Gastrocnemius medialis (tissue), 4 donors: ENCODE results near the gene COG1. TPM values are rescaled to one million over a fixed set of nuclear protein-coding genes. Genes with fewer than 3 reads are reported as not detected.

Experiments used
- ATAC-seq, 2 donors: fragments of 150-250 bp; one replicate each; pipeline ENCODE4 v1.9.1; 2016
- DNase-seq, 2 donors: peaks; one replicate each; pipeline ENCODE4 v3.0.0-alpha.2; 2019
- H3K27ac ChIP-seq, 4 donors: fragments of 200-600 bp; sonication (generic); 1 replicate in 1 of 4; 2 replicates in 3 of 4; pipeline ENCODE4 v1.5.1; 2016 to 2018; ENCODE audit warnings: mild to moderate bottlenecking in 2 of 4, moderate library complexity in 1 of 4
- H3K27me3 ChIP-seq, 3 donors: fragments of 200-600 bp; sonication (generic) in 2 of 3; 1 replicate in 1 of 3; 2 replicates in 2 of 3; pipeline versions ENCODE4 v1.5.1 to v1.6.0; 2016 to 2019; ENCODE audit warnings: mild to moderate bottlenecking in 1 of 3, moderate library complexity in 1 of 3
- H3K36me3 ChIP-seq, 2 donors: fragments of 200-600 bp; sonication (generic) in 1 of 2; one replicate each; pipeline ENCODE4 v1.5.1; 2017 to 2018
- H3K4me1 ChIP-seq, 2 donors: fragments of 200-600 bp; sonication (generic) in 1 of 2; one replicate each; pipeline ENCODE4 v1.5.1; 2016 to 2017; ENCODE audit warnings: mild to moderate bottlenecking in 2 of 2
- H3K4me3 ChIP-seq, 4 donors: fragments of 200-600 bp; sonication (generic) in 3 of 4; 1 replicate in 1 of 4; 2 replicates in 3 of 4; pipeline ENCODE4 v1.5.1; 2016 to 2019; ENCODE audit warnings: mild to moderate bottlenecking in 2 of 4
- H3K9me3 ChIP-seq, 3 donors: fragments of 200-600 bp; sonication (generic) in 2 of 3; 1 replicate in 1 of 3; 2 replicates in 2 of 3; pipeline ENCODE4 v1.5.1; 2016 to 2019
- CTCF ChIP-seq, 5 experiments: fragments of 450-650 bp in 3 of 5; fragments of 200-600 bp in 2 of 5; sonication (generic) in 2 of 5; IDR thresholded peaks in 4 of 5; conservative IDR thresholded peaks in 1 of 5; 1 replicate in 4 of 5; 2 replicates in 1 of 5; pipeline ENCODE4 v1.5.1; 2016 to 2019; ENCODE audit warnings: antibody characterized with exemption in 5 of 5, mild to moderate bottlenecking in 3 of 5, moderate library complexity in 3 of 5
- POLR2A ChIP-seq, 2 donors: fragments of 450-650 bp; IDR thresholded peaks; one replicate each; pipeline ENCODE4 v1.6.1; 2017; ENCODE audit warnings: antibody characterized with exemption in 2 of 2, mild to moderate bottlenecking in 2 of 2, moderate library complexity in 2 of 2
- in situ Hi-C, 4 donors: fragments of 200-750 bp; cut with MboI; loops; one replicate each; pipeline versions ENCODE4 v1.15.0 to v1.8.0; 2017; ENCODE audit warnings: low sequenced_read_pairs in 4 of 4
- intact Hi-C: fragments of 100-400 bp; cut with DNase I; formaldehyde crosslinking; loops from one replicate; pipeline ENCODE4 v1.15.1; 2023; ENCODE audit warnings: low total_unique reads
- total RNA-seq, 4 donors: library from RNA; depleted of rRNA; stranded (reverse); fragments of >200 nt; gene quantifications; one replicate each; pipeline versions ENCODE4 v1.1.0 to v1.2.3, GENCODE V29; 2016

COG1 gene
- total RNA-seq, 4 donors from 2014 or later: 21.2 to 34.7 (median 26.7) TPM

GRCh38 chr17:73224663-73225305 is 31.9 kb downstream of the COG1 start:
- intact Hi-C loops (no loop called here), in situ Hi-C loops (no loop called here)
- Histone ChIP-seq H3K4me1 (peaks cover 37 to 38% of the 10 kb centered on the region in 2 donors), H3K27me3 (no peaks in the 10 kb centered on the region), H3K36me3 (no peaks in the 10 kb centered on the region), H3K4me3 (no peak overlapping the region), H3K27ac (peak overlapping the region in 3 of 4 donors; percentile 15 to 35 (median 22)), H3K9me3 (no peaks in the 10 kb centered on the region)
- ATAC-seq (no peak), DNase-seq (no peak)
- TF ChIP-seq CTCF (IDR thresholded peaks at IDR 0.05 in 4 of 5, conservative IDR thresholded peaks at IDR 0.05 in 1 of 5) (no peak), POLR2A (IDR thresholded peaks at IDR 0.05) (no peak)

- Histone ChIP-seq H3K36me3 (no peaks in the 10 kb centered on the region), H3K27ac (peak overlapping the region; percentile 87 to 97 (median 95)), H3K9me3 (no peaks in the 10 kb centered on the region), H3K4me1 (peaks cover 47 to 55% of the 10 kb centered on the region in 2 donors), H3K27me3 (no peaks in the 10 kb centered on the region), H3K4me3 (no peak overlapping the region)
- DNase-seq (no peak), ATAC-seq (no peak)
- TF ChIP-seq POLR2A (IDR thresholded peaks at IDR 0.05) (no peak), CTCF (IDR thresholded peaks at IDR 0.05 in 4 of 5, conservative IDR thresholded peaks at IDR 0.05 in 1 of 5) (no peak)
- intact Hi-C loops: no loop called here
- in situ Hi-C loops: no loop called here
Observed at GRCh38 chr17:73226556-73227172, 33.8 kb downstream of the COG1 start.

GRCh38 chr17:73227379-73227778 is 34.5 kb downstream of the COG1 start:
- Histone ChIP-seq H3K36me3 (no peaks in the 10 kb centered on the region), H3K27ac (peak overlapping the region; percentile 87 to 97 (median 95)), H3K9me3 (no peaks in the 10 kb centered on the region), H3K27me3 (no peaks in the 10 kb centered on the region), H3K4me3 (no peak overlapping the region), H3K4me1 (peaks cover 47 to 55% of the 10 kb centered on the region in 2 donors)
- no peak for TF ChIP-seq CTCF (IDR thresholded peaks at IDR 0.05 in 4 of 5, conservative IDR thresholded peaks at IDR 0.05 in 1 of 5)
- no peak for TF ChIP-seq POLR2A (IDR thresholded peaks at IDR 0.05)
- DNase-seq (no peak), ATAC-seq (no peak)
- intact Hi-C loops: no loop called here
- in situ Hi-C loops: no loop called here

- Histone ChIP-seq H3K27me3 (no peaks in the 10 kb centered on the region), H3K36me3 (no peaks in the 10 kb centered on the region), H3K4me3 (no peak overlapping the region), H3K27ac (peak overlapping the region; percentile 87 to 97 (median 95)), H3K9me3 (no peaks in the 10 kb centered on the region), H3K4me1 (peaks cover 47 to 52% of the 10 kb centered on the region in 2 donors)
- ATAC-seq: peak; percentile 57 to 61
- in situ Hi-C loops (no loop called here), intact Hi-C loops (no loop called here)
- no peak for TF ChIP-seq POLR2A (IDR thresholded peaks at IDR 0.05)
- no peak for TF ChIP-seq CTCF (IDR thresholded peaks at IDR 0.05 in 4 of 5, conservative IDR thresholded peaks at IDR 0.05 in 1 of 5)
- DNase-seq: peak; percentile 21 to 68
Observed at GRCh38 chr17:73227944-73228343, 35.1 kb downstream of the COG1 start.
